A549 (cell line): ENCODE data around the gene ANKRD13D. TPM values are rescaled to one million over a fixed set of nuclear protein-coding genes. Genes with fewer than 3 reads are reported as not detected.

ENCODE experiments used
- ATAC-seq, 2 experiments: fragments of 200-7000 bp in 1 of 2; fragments of >200 bp in 1 of 2; cut with Nextera tagmentation in 1 of 2; cut with Tn5 transposase in 1 of 2; 3 replicates each; pipeline versions ENCODE4 v1.8.0 to v1.9.1; 2018 to 2020; ENCODE audit warnings: mild to moderate bottlenecking in 1 of 2, moderate library complexity in 1 of 2
- CTCF ChIA-PET: fragments of 300-600 bp; sonication (Branson Sonifier 250); formaldehyde crosslinking; extraction: SDS; loops from one replicate; lab custom pipeline; 2021; ENCODE audit warnings: antibody characterized with exemption, inconsistent platforms; lab: Yijun Ruan, JAX
- POLR2A ChIA-PET: fragments of 350-600 bp; formaldehyde crosslinking; extraction: SDS; loops from one replicate; lab custom pipeline; 2021; ENCODE audit warnings: antibody characterized with exemption, inconsistent platforms; lab: Yijun Ruan, JAX
- DNase-seq, 2 experiments: peaks; one replicate each; pipeline versions ENCODE4 v3.0.0 to v3.0.0-alpha.2; 2011 to 2016; ENCODE audit warnings: low read depth in 1 of 2, low spot score in 1 of 2
- FAIRE-seq: peaks from 2 replicates; lab custom pipeline; 2011; peaks lifted over from hg19 to GRCh38; lab: Jason Lieb, UNC
- H3K27ac ChIP-seq, 2 experiments: fragments of >200 bp; sonication (Bioruptor Twin); formaldehyde crosslinking; 3 replicates each; pipeline ENCODE4 v1.5.1; 2016 to 2017
- H3K4me1 ChIP-seq: fragments of >200 bp; sonication (Bioruptor Twin); formaldehyde crosslinking; 3 replicates; pipeline ENCODE4 v1.6.1; 2016
- H3K4me2 ChIP-seq: fragments of >200 bp; sonication (Bioruptor Twin); formaldehyde crosslinking; 3 replicates; pipeline ENCODE4 v1.6.1; 2016
- H3K4me3 ChIP-seq: fragments of >200 bp; sonication (Bioruptor Twin); formaldehyde crosslinking; 3 replicates; pipeline ENCODE4 v1.5.1; 2016
- H3K9me3 ChIP-seq: fragments of >200 bp; sonication (Bioruptor Twin); formaldehyde crosslinking; 3 replicates; pipeline ENCODE4 v1.6.1; 2016
- CBX8 ChIP-seq: fragments of 200-600 bp; sonication (generic); IDR thresholded peaks from 2 replicates; pipeline ENCODE4 v1.6.1; 2016
- EHMT2 ChIP-seq: fragments of 200-600 bp; sonication (generic); IDR thresholded peaks from 2 replicates; pipeline ENCODE4 v1.6.1; 2016; ENCODE audit warnings: antibody characterized with exemption, low read depth, mild to moderate bottlenecking, moderate library complexity
- FOSB ChIP-seq: fragments of 250-450 bp; sonication (Bioruptor Pico); IDR thresholded peaks from 2 replicates; pipeline ENCODE4 v1.5.0; 2020; ENCODE audit warnings: mild to moderate bottlenecking, moderate library complexity
- FOSL2 ChIP-seq, 2 experiments: fragments of 450-650 bp in 1 of 2; fragments of >200 bp in 1 of 2; sonication (Bioruptor Twin) in 1 of 2; formaldehyde crosslinking; IDR thresholded peaks; 2 replicates each; pipeline versions ENCODE4 v1.5.0 to v1.6.1; 2016 to 2020; ENCODE audit warnings: mild to moderate bottlenecking in 1 of 2, moderate library complexity in 1 of 2
- FOXS1 ChIP-seq: fragments of 250-450 bp; sonication (Bioruptor Pico); IDR thresholded peaks from 2 replicates; pipeline ENCODE4 v1.5.0; 2020; ENCODE audit warnings: mild to moderate bottlenecking, moderate library complexity
- HDAC2 ChIP-seq: fragments of 200-600 bp; sonication (generic); IDR thresholded peaks from 2 replicates; pipeline ENCODE4 v1.6.1; 2016
- NFE2L2 ChIP-seq: fragments of 150-350 bp; conservative IDR thresholded peaks from 2 replicates; pipeline ENCODE4 v1.6.1; 2014; ENCODE audit warnings: low read length
- NR3C1 ChIP-seq: fragments of >200 bp; sonication (Bioruptor Twin); formaldehyde crosslinking; IDR thresholded peaks from 3 replicates; pipeline ENCODE4 v1.6.1; 2017
- PBX3 ChIP-seq: IDR thresholded peaks from 2 replicates; pipeline ENCODE4 v1.6.1; 2012
- PHF8 ChIP-seq: fragments of 200-600 bp; sonication (generic); IDR thresholded peaks from 2 replicates; pipeline ENCODE4 v1.6.1; 2016; ENCODE audit warnings: low read depth, mild to moderate bottlenecking, antibody characterized with exemption, moderate library complexity, borderline replicate concordance
- RNF2 ChIP-seq: fragments of 200-600 bp; sonication (generic); IDR thresholded peaks from 2 replicates; pipeline ENCODE4 v1.6.1; 2016; ENCODE audit warnings: low read depth, mild to moderate bottlenecking, antibody characterized with exemption, moderate library complexity, borderline replicate concordance
- WGBS: methylation state at CpG from one replicate; pipeline ENCODE4 v1.1.6; 2017; ENCODE audit errors: missing lambda C conversion rate; 5-methylcytosine and 5-hydroxymethylcytosine counted together
- polyA plus RNA-seq, 4 experiments: library from polyadenylated mRNA; depleted of rRNA in 3 of 4; stranded (reverse); fragments of >200 nt; fragmentation: RNase III in 1 of 4; extraction: RNeasy Plus Mini Kit Qiagen cat#74134 plus additional on column Dnase treatment in 1 of 4; gene quantifications; 2 replicates in 3 of 4; 3 replicates in 1 of 4; pipeline ENCODE4 v1.2.3, GENCODE V29; 2011 to 2017
- TF ChIP-seq, protein P1 (sequence below): fragments of 200-600 bp; sonication (generic); IDR thresholded peaks from 2 replicates; pipeline ENCODE4 v1.6.1; 2016; ENCODE audit warnings: antibody characterized with exemption, mild to moderate bottlenecking, moderate library complexity
- TF ChIP-seq, protein P2 (sequence below): fragments of >200 bp; sonication (Bioruptor Twin); formaldehyde crosslinking; IDR thresholded peaks from 3 replicates; pipeline ENCODE4 v1.6.1; 2016
- TF ChIP-seq, protein P3 (sequence below): fragments of 450-650 bp; IDR thresholded peaks from 2 replicates; pipeline ENCODE4 v1.6.1; 2014; ENCODE audit warnings: antibody characterized with exemption
- TF ChIP-seq, protein P4 (sequence below): fragments of 250-450 bp; sonication (Bioruptor Pico); IDR thresholded peaks from 2 replicates; pipeline ENCODE4 v1.5.0; 2020; ENCODE audit warnings: low read depth, mild to moderate bottlenecking, moderate library complexity

Gene ANKRD13D
- polyA plus RNA-seq, 2 of the 4 experiments (the other 2 are of a cell fraction) = 17.0 to 24.2 TPM

DNA sequence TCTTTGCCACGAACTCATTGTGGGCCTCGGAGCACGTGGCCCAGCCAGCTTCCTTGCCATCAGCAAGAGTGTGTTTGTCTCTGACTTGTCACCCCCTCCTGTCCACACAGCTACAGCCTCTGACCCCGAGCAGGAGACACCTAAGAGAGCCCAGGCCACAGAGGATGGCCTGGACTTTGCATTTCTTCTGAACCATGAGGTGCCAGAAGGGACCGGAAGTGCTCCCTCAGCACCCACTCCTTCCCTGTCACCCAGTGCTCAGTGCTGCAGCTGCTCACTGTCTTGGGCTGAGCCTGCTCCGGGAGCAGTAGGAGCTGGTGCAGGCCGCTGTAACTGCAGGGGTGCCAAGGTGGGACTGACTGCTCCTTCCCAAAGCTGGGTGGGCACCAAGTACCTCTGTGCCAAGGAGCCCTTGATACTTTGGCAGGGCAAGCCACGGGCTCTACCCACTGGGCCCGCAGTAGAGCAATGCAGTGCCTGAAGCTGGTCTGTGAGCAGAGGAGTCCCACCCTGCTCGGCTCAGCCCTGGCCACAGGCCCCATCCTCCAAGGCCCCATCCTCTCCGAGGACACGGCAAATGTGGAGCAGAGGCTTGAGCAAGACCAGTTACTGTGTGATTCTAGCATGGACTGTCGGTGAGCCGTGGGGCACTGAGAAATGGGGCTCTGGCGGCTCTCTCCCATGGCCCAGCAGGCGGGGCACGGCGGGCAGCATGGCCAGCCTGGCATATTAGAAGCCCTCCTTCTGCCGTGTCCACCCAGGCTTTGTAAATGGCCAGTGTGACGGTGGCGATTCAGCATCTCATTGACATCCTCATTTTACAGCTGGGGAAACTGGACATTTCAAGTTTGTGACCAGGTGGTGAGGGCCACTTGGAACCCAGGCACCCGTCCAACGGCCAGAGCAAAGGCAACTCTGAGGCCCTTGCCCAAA lies 16.5 kb upstream of the ANKRD13D start:
- DNase-seq = no peak
- POLR2A ChIA-PET = interaction anchor here (0.6 to 1.9 kb wide), 3 partner anchors 16 to 28 kb away, joined by 3 to 8 read pairs (median 6); partner anchors contain the start of gene ANKRD13D
- WGBS = 91% methylated on average over 18 of the region's 23 CpGs
- H3K4me2 ChIP-seq = no peak overlapping the region
- TF ChIP-seq, protein P1, sequence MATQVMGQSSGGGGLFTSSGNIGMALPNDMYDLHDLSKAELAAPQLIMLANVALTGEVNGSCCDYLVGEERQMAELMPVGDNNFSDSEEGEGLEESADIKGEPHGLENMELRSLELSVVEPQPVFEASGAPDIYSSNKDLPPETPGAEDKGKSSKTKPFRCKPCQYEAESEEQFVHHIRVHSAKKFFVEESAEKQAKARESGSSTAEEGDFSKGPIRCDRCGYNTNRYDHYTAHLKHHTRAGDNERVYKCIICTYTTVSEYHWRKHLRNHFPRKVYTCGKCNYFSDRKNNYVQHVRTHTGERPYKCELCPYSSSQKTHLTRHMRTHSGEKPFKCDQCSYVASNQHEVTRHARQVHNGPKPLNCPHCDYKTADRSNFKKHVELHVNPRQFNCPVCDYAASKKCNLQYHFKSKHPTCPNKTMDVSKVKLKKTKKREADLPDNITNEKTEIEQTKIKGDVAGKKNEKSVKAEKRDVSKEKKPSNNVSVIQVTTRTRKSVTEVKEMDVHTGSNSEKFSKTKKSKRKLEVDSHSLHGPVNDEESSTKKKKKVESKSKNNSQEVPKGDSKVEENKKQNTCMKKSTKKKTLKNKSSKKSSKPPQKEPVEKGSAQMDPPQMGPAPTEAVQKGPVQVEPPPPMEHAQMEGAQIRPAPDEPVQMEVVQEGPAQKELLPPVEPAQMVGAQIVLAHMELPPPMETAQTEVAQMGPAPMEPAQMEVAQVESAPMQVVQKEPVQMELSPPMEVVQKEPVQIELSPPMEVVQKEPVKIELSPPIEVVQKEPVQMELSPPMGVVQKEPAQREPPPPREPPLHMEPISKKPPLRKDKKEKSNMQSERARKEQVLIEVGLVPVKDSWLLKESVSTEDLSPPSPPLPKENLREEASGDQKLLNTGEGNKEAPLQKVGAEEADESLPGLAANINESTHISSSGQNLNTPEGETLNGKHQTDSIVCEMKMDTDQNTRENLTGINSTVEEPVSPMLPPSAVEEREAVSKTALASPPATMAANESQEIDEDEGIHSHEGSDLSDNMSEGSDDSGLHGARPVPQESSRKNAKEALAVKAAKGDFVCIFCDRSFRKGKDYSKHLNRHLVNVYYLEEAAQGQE = no peak
- TF ChIP-seq, protein P2, sequence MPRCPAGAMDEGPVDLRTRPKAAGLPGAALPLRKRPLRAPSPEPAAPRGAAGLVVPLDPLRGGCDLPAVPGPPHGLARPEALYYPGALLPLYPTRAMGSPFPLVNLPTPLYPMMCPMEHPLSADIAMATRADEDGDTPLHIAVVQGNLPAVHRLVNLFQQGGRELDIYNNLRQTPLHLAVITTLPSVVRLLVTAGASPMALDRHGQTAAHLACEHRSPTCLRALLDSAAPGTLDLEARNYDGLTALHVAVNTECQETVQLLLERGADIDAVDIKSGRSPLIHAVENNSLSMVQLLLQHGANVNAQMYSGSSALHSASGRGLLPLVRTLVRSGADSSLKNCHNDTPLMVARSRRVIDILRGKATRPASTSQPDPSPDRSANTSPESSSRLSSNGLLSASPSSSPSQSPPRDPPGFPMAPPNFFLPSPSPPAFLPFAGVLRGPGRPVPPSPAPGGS = no peak
- TF ChIP-seq, protein P3, sequence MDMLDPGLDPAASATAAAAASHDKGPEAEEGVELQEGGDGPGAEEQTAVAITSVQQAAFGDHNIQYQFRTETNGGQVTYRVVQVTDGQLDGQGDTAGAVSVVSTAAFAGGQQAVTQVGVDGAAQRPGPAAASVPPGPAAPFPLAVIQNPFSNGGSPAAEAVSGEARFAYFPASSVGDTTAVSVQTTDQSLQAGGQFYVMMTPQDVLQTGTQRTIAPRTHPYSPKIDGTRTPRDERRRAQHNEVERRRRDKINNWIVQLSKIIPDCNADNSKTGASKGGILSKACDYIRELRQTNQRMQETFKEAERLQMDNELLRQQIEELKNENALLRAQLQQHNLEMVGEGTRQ = no peak
- no peak for TF ChIP-seq FOXS1 (CRISPR knock-in tag)
- TF ChIP-seq, protein P4, sequence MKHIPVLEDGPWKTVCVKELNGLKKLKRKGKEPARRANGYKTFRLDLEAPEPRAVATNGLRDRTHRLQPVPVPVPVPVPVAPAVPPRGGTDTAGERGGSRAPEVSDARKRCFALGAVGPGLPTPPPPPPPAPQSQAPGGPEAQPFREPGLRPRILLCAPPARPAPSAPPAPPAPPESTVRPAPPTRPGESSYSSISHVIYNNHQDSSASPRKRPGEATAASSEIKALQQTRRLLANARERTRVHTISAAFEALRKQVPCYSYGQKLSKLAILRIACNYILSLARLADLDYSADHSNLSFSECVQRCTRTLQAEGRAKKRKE (CRISPR knock-in tag) = no peak
- no peak for TF ChIP-seq EHMT2
- no peak for ATAC-seq
- CTCF ChIA-PET = interaction anchor here (0.5 to 4.1 kb wide), 8 partner anchors 10 to 109 kb away, joined by 3 to 34 read pairs (median 3); partner anchors contain the start of genes ANKRD13D and SSH3
- H3K9me3 ChIP-seq = no peaks in the 10 kb centered on the region
- peaks cover 18% of the 10 kb centered on the region; the same call in 2 of the 3 replicates for H3K4me1 ChIP-seq
- no peak overlapping the region for H3K27ac ChIP-seq
- H3K4me3 ChIP-seq = no peak overlapping the region
- no peak for FAIRE-seq

- TF ChIP-seq FOSB (no peak), PHF8 (no peak), NR3C1 (no peak), RNF2 (no peak), PBX3 (no peak), FOSL2 (IDR thresholded peaks at IDR 0.05) (no peak), FOSL2 (CRISPR knock-in tag; IDR thresholded peaks at IDR 0.05) (no peak), CBX8 (no peak), HDAC2 (no peak), NFE2L2 (no peak)
- FAIRE-seq = no peak
- no peak for ATAC-seq
- WGBS = 86% methylated on average over 11 of the region's 14 CpGs
- Histone ChIP-seq H3K27ac (no peak overlapping the region), H3K4me1 (peaks cover 11% of the 10 kb centered on the region; the same call in 1 of the 3 replicates), H3K9me3 (no peaks in the 10 kb centered on the region), H3K4me3 (no peak overlapping the region), H3K4me2 (no peak overlapping the region)
- no peak for DNase-seq
- CTCF ChIA-PET = interaction anchor here (0.8 to 4.1 kb wide), 3 partner anchors 9 to 36 kb away, joined by 3 to 32 read pairs (median 3); no protein-coding TSS in a partner anchor
- POLR2A ChIA-PET = interaction anchor here (0.6 to 0.7 kb wide), 2 partner anchors 27 kb away, joined by 3 to 8 read pairs; no protein-coding TSS in a partner anchor
These were observed 15.7 kb upstream of the ANKRD13D start for GRCh38 chr11:67273260-67273990.
